ENCODE results near the gene CNP. TPM values are rescaled to one million over a fixed set of nuclear protein-coding genes. Genes with fewer than 3 reads are reported as not detected.
A peak's percentile ranks its signal among the peaks of the same experiment; 100 is the strongest.

CNP gene
- total RNA-seq, 1 donor from 2014 or later, result 51.1 TPM

- H3K4me1 ChIP-seq, result peaks cover 6% of the 10 kb centered on the region
- intact Hi-C loops (cut with DNase I), result no loop called here
- no peaks in the 10 kb centered on the region for H3K27me3 ChIP-seq
- H3K27ac ChIP-seq, result no peak overlapping the region
- no peaks in the 10 kb centered on the region for H3K9me3 ChIP-seq
- DNase-seq (no peak), ATAC-seq (no peak)
- no peaks in the 10 kb centered on the region for H3K36me3 ChIP-seq
- no peak overlapping the region for H3K4me3 ChIP-seq
- no peak for TF ChIP-seq CTCF (IDR thresholded peaks at IDR 0.05)
Measured at GRCh38 chr17:41941168-41941567, 25.4 kb upstream of the CNP start.

GRCh38 chr17:41942626-41943373 is 23.8 kb upstream of the CNP start:
- Histone ChIP-seq H3K27me3 (no peaks in the 10 kb centered on the region), H3K9me3 (no peaks in the 10 kb centered on the region), H3K4me3 (no peak overlapping the region), H3K27ac (no peak overlapping the region), H3K4me1 (peaks cover 6% of the 10 kb centered on the region), H3K36me3 (no peaks in the 10 kb centered on the region)
- DNase-seq, result no peak
- TF ChIP-seq CTCF (IDR thresholded peaks at IDR 0.05), result no peak
- no peak for ATAC-seq
- intact Hi-C loops (cut with DNase I), result no loop called here

GRCh38 chr17:41943492-41943891 is 23.1 kb upstream of the CNP start:
- intact Hi-C loops (cut with DNase I), result no loop called here
- Histone ChIP-seq H3K36me3 (no peaks in the 10 kb centered on the region), H3K27ac (no peak overlapping the region), H3K4me3 (no peak overlapping the region), H3K27me3 (no peaks in the 10 kb centered on the region), H3K4me1 (peaks cover 6% of the 10 kb centered on the region), H3K9me3 (no peaks in the 10 kb centered on the region)
- ATAC-seq (no peak), DNase-seq (no peak)
- TF ChIP-seq CTCF (IDR thresholded peaks at IDR 0.05), result no peak

- H3K9me3 ChIP-seq, result no peaks in the 10 kb centered on the region
- intact Hi-C loops (cut with DNase I), result no loop called here
- TF ChIP-seq CTCF (IDR thresholded peaks at IDR 0.05), result no peak
- no peak for DNase-seq
- H3K36me3 ChIP-seq, result no peaks in the 10 kb centered on the region
- H3K27me3 ChIP-seq, result no peaks in the 10 kb centered on the region
- H3K27ac ChIP-seq, result peak overlapping the region; percentile 58
- H3K4me3 ChIP-seq, result no peak overlapping the region
- ATAC-seq, result peak; percentile 42
- H3K4me1 ChIP-seq, result peaks cover 6% of the 10 kb centered on the region
Measured at GRCh38 chr17:41944943-41945342, 21.7 kb upstream of the CNP start.

- Histone ChIP-seq H3K36me3 (no peaks in the 10 kb centered on the region), H3K9me3 (no peaks in the 10 kb centered on the region), H3K27ac (no peak overlapping the region), H3K27me3 (no peaks in the 10 kb centered on the region), H3K4me3 (no peak overlapping the region), H3K4me1 (no peaks in the 10 kb centered on the region)
- no peak for ATAC-seq
- intact Hi-C loops (cut with DNase I), result no loop called here
- no peak for TF ChIP-seq CTCF (IDR thresholded peaks at IDR 0.05)
- no peak for DNase-seq
Measured at GRCh38 chr17:41948762-41949460, 17.7 kb upstream of the CNP start.

Measured in upper lobe of right lung (tissue), 1 donor.